Colonic mucosa (tissue), 4 donors: ENCODE data around the gene PRSS12. TPM values are rescaled to one million over a fixed set of nuclear protein-coding genes. Genes with fewer than 3 reads are reported as not detected.

Experiments
- DNase-seq: peaks from one replicate; pipeline ENCODE4 v3.0.0-alpha.2; 2020
- H3K27ac ChIP-seq: fragments of 200-600 bp; one replicate; pipeline ENCODE4 v1.8.0; 2021
- H3K27me3 ChIP-seq: fragments of 200-600 bp; one replicate; pipeline ENCODE4 v1.8.0; 2021
- H3K36me3 ChIP-seq: fragments of 200-600 bp; one replicate; pipeline ENCODE4 v1.8.0; 2021
- H3K4me1 ChIP-seq: fragments of 200-600 bp; one replicate; pipeline ENCODE4 v1.8.0; 2021; ENCODE audit warnings: mild to moderate bottlenecking
- H3K4me3 ChIP-seq: fragments of 200-600 bp; one replicate; pipeline ENCODE4 v1.8.0; 2021
- H3K9ac ChIP-seq, 2 donors: one replicate each; pipeline ENCODE4 v1.7.0; 2013; ENCODE audit warnings: control low read depth in 2 of 2, low read depth in 2 of 2, low read length in 2 of 2
- H3K9me3 ChIP-seq: fragments of 200-600 bp; one replicate; pipeline ENCODE4 v1.8.0; 2021
- intact Hi-C: fragments of 100-400 bp; cut with DNase I; formaldehyde crosslinking; loops from one replicate; pipeline ENCODE4 v1.14.1; 2022
- total RNA-seq, 2 donors: library from RNA; stranded (reverse); fragmentation: NEBNext Ultra II Directional in 1 of 2; extraction: Animal tissue kit (Norgen Biotek cat#: 25700) in 1 of 2; gene quantifications; one replicate each; pipeline ENCODE4 v1.2.1, GENCODE V29; 2021
- TF ChIP-seq, protein P1 (sequence below): fragments of 200-600 bp; IDR thresholded peaks from one replicate; pipeline ENCODE4 v1.8.0; 2022; ENCODE audit warnings: antibody characterized with exemption, mild to moderate bottlenecking
- donor health status: healthy.
- donor health status: DM: no; HTN: no; CAD: no.
- donor health status: DM: no; HTN: no; CAD: no.

PRSS12 gene
- total RNA-seq, 2 donors from 2014 or later, result 20.1 to 22.4 TPM

DNA sequence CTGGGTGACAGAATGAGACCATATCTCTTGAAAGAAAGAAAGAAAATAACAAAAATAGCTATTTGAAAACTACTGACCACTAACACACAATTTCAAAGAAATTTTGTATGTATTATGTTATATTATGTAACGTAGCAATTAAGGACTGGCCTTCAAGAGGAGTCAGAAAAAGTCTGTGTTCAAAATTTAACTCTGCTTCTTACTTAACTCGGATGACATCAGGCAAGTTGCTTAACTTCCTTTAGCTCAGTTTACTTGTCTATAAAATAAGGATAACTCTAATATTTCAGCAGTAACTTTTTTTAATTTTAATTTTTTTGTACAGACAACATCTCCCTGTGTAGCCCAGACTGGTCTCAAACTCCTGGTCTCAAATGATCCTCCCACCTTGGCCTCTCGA, 14.6 kb upstream of the PRSS12 start:
- intact Hi-C loops, result no loop called here
- H3K27ac ChIP-seq, result no peak overlapping the region
- no peaks in the 10 kb centered on the region for H3K36me3 ChIP-seq
- no peaks in the 10 kb centered on the region for H3K9me3 ChIP-seq
- H3K4me3 ChIP-seq, result no peak overlapping the region
- H3K9ac ChIP-seq, result no peak overlapping the region
- DNase-seq, result no peak
- H3K4me1 ChIP-seq, result no peaks in the 10 kb centered on the region
- H3K27me3 ChIP-seq, result no peaks in the 10 kb centered on the region
- TF ChIP-seq, protein P1, sequence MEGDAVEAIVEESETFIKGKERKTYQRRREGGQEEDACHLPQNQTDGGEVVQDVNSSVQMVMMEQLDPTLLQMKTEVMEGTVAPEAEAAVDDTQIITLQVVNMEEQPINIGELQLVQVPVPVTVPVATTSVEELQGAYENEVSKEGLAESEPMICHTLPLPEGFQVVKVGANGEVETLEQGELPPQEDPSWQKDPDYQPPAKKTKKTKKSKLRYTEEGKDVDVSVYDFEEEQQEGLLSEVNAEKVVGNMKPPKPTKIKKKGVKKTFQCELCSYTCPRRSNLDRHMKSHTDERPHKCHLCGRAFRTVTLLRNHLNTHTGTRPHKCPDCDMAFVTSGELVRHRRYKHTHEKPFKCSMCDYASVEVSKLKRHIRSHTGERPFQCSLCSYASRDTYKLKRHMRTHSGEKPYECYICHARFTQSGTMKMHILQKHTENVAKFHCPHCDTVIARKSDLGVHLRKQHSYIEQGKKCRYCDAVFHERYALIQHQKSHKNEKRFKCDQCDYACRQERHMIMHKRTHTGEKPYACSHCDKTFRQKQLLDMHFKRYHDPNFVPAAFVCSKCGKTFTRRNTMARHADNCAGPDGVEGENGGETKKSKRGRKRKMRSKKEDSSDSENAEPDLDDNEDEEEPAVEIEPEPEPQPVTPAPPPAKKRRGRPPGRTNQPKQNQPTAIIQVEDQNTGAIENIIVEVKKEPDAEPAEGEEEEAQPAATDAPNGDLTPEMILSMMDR, result no peak

DNA sequence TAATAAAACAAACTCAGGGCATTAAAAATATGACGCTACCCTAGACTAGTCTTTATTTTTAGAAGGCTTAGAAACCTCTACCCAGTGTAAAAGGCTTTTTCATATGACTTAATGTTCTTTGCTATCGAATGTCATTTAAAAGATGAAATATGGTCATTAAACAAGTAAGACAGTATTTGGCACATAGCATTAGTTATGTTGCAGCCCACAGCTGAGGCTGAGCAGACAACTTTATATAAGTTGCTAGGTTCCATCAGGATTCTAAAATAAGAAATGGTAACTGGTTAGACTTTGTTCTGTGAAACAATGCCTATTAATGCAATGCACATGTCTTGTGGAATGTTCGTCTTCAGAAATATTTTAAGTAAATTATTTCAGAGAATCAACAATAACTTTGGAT, 10.4 kb upstream of the PRSS12 start:
- H3K27ac ChIP-seq, result no peak overlapping the region
- no peaks in the 10 kb centered on the region for H3K27me3 ChIP-seq
- H3K4me1 ChIP-seq, result no peaks in the 10 kb centered on the region
- intact Hi-C loops, result no loop called here
- DNase-seq, result no peak
- H3K9ac ChIP-seq, result no peak overlapping the region
- no peaks in the 10 kb centered on the region for H3K9me3 ChIP-seq
- H3K4me3 ChIP-seq, result no peak overlapping the region
- TF ChIP-seq, protein P1, result no peak
- H3K36me3 ChIP-seq, result no peaks in the 10 kb centered on the region

DNA sequence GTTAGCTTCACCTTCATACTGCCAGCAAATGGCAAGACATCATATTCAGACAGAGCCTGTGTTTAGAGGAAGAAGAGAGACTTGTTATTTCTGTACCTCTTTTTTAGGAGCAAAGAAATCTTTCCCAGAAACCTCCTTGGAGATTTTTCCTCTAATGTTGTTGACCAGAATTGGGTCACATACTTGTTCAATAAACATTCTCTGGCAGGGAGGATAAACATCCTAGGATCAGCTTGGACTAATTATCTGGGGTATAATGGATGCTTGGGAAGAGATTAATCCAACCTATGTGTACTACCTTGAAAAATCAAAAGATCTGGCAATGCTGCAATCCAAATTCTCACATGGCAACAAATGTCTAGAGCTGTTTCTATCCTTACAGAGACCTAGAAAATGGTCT, 8.4 kb upstream of the PRSS12 start:
- Histone ChIP-seq H3K9ac (no peak overlapping the region), H3K9me3 (no peaks in the 10 kb centered on the region), H3K27ac (no peak overlapping the region), H3K4me3 (no peak overlapping the region), H3K36me3 (no peaks in the 10 kb centered on the region), H3K27me3 (no peaks in the 10 kb centered on the region), H3K4me1 (no peaks in the 10 kb centered on the region)
- TF ChIP-seq, protein P1, result no peak
- intact Hi-C loops, result no loop called here
- DNase-seq, result no peak

DNA sequence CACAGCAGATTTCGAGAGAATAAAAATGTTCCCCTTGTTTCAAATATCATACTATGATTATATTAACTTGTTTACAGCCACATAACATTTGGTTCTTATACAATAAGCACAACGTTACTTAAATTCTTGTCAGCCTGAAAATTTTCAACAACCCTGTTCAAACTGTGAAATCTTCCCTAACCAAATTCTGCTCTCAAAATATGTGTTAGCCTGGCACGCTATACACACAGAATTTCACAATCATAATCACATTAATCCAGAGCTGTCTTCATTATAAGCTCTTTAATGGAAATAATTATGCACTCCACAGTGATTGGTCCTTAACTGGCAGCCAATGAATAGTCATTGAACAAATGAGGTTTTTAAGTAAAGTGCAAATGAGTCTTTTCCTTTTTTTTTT, 7.3 kb upstream of the PRSS12 start:
- Histone ChIP-seq H3K4me1 (no peaks in the 10 kb centered on the region), H3K27me3 (peaks cover 3% of the 10 kb centered on the region), H3K4me3 (no peak overlapping the region), H3K9me3 (no peaks in the 10 kb centered on the region), H3K36me3 (no peaks in the 10 kb centered on the region), H3K27ac (no peak overlapping the region), H3K9ac (no peak overlapping the region)
- TF ChIP-seq, protein P1, result no peak
- intact Hi-C loops, result no loop called here
- DNase-seq, result no peak

DNA sequence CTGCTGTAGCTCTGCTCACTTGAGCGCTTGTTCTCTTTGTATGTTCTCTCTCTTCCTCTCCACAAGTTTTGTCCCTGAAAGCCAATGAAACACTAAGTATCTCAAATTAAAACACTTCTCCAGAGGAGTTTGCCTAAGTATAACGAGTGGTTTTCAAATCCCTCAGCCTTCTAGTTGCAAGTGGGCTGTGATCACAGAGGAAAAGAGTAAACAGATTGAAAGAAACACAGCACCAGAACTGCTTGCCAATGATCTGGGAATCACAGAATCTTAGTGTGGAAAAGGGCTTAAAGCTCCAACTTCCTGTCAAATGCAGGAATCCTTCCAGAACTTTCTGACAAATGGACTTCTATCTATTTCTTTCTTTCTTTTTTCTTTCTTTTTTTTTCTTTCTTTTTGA, 4.8 kb upstream of the PRSS12 start:
- Histone ChIP-seq H3K9ac (no peak overlapping the region), H3K27me3 (peaks cover 5% of the 10 kb centered on the region), H3K36me3 (no peaks in the 10 kb centered on the region), H3K27ac (no peak overlapping the region), H3K9me3 (no peaks in the 10 kb centered on the region), H3K4me1 (peaks cover 4% of the 10 kb centered on the region), H3K4me3 (no peak overlapping the region)
- DNase-seq, result no peak
- intact Hi-C loops, result no loop called here
- TF ChIP-seq, protein P1, result no peak

DNA sequence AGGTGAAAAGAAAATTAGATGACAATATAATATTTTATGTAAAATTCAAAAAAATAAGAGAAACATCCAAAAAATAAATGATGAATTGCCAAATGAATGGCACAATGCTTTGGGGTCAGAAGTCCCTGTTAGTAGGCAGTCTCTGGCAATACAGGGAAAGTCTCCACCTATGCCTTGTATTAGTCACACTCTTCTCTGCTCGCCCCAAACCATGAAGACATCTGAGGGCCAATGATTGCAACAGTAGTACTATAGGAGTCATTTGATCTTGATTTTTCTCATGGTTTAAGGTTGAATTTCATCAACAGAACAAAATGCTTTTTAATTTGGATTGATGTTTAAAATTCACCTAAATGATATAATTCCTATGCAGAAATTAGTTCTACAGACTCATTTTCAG, 3.9 kb upstream of the PRSS12 start:
- H3K36me3 ChIP-seq, result no peaks in the 10 kb centered on the region

More for the DNA sequence above, 3.9 kb upstream of the PRSS12 start:
- TF ChIP-seq, protein P1, result no peak
- H3K9ac ChIP-seq, result no peak overlapping the region
- no peak for DNase-seq
- no peaks in the 10 kb centered on the region for H3K9me3 ChIP-seq
- no peak overlapping the region for H3K27ac ChIP-seq
- H3K4me1 ChIP-seq, result peaks cover 4% of the 10 kb centered on the region
- H3K27me3 ChIP-seq, result peaks cover 5% of the 10 kb centered on the region
- H3K4me3 ChIP-seq, result no peak overlapping the region
- intact Hi-C loops, result no loop called here
